Psoas muscle (tissue), 8 donors: ENCODE measurements around the gene ST6GALNAC5. TPM values are rescaled to one million over a fixed set of nuclear protein-coding genes. Genes with fewer than 3 reads are reported as not detected.

Source experiments
- ATAC-seq, 4 donors: fragments of 200-7000 bp; cut with Tn5 transposase; one replicate each; pipeline ENCODE4 v1.9.1; 2020; ENCODE audit warnings: moderate library complexity in 3 of 4, mild to moderate bottlenecking in 2 of 4
- DNase-seq, 2 donors: peaks; one replicate each; pipeline ENCODE4 v3.0.0-alpha.2; 2020
- H3K27ac ChIP-seq: fragments of 200-600 bp; one replicate; pipeline ENCODE4 v1.8.0; 2022
- H3K27me3 ChIP-seq, 3 donors: fragments of 200-600 bp in 1 of 3; one replicate each; pipeline versions ENCODE4 v1.6.1 to v1.8.0; 2013 to 2022; ENCODE audit warnings: low read length in 2 of 3, mild to moderate bottlenecking in 2 of 3, moderate library complexity in 1 of 3; ENCODE audit not compliant: insufficient read depth in 3 of 3
- H3K36me3 ChIP-seq, 2 donors: fragments of 200-600 bp in 1 of 2; one replicate each; pipeline versions ENCODE4 v1.6.1 to v1.8.0; 2013 to 2022; ENCODE audit warnings: low read depth in 1 of 2, mild to moderate bottlenecking in 1 of 2, moderate library complexity in 1 of 2; ENCODE audit not compliant: insufficient read depth in 1 of 2
- H3K4me1 ChIP-seq: fragments of 200-600 bp; one replicate; pipeline ENCODE4 v1.8.0; 2022
- H3K4me3 ChIP-seq: fragments of 200-600 bp; one replicate; pipeline ENCODE4 v1.8.0; 2022; ENCODE audit warnings: mild to moderate bottlenecking
- H3K9me3 ChIP-seq: fragments of 200-600 bp; one replicate; pipeline ENCODE4 v1.8.0; 2022
- CTCF ChIP-seq: fragments of 200-600 bp; IDR thresholded peaks from one replicate; pipeline ENCODE4 v1.8.0; 2022; ENCODE audit warnings: antibody characterized with exemption
- WGBS, 3 donors: extraction: QIAGEN DNeasy Blood & Tissue Kit; methylation state at CpG; one replicate each; pipeline versions ENCODE4 v1.1.6 to v1.1.7; 2013; 5-methylcytosine and 5-hydroxymethylcytosine counted together
- intact Hi-C, 2 donors: fragments of 100-400 bp; cut with DNase I; formaldehyde crosslinking; loops; one replicate each; pipeline versions ENCODE4 v1.11.0 to v1.14.2; 2022
- polyA plus RNA-seq, 3 donors: library from polyadenylated mRNA; stranded (reverse); fragments of 200-250 nt; gene quantifications; one replicate each; pipeline ENCODE4 v1.2.3, GENCODE V29; 2013
- total RNA-seq, 4 donors: library from RNA; stranded (reverse); fragmentation: NEBNext Ultra II Directional in 2 of 4; extraction: Animal tissue kit (Norgen Biotek cat#: 25700) in 2 of 4; gene quantifications; one replicate each; pipeline versions ENCODE4 v1.2.1 to v1.2.4, GENCODE V29; 2021 to 2023
- donor health status: healthy with polysubstance abuse.
- donor health status: DM: no; HTN: no; CAD: no; lungs with moderate emphysema.
- donor health status: Bipolar disorder and iron deficiency.
- donor health status: healthy.
- donor health status: DM: yes; HTN: yes; CAD: no.
- donor health status: DM: no; HTN: no; CAD: no.
- donor health status: DM: no; HTN: no; CAD: no.
- donor health status: DM: yes; HTN: yes; CAD: no.

The ST6GALNAC5 gene
- total and polyA plus RNA-seq, 7 donors: 0.05 to 0.66 (median 0.07) TPM; not detected in 2

GRCh38 chr1:76993036-76993435 lies 125.8 kb downstream of the ST6GALNAC5 start:
- TF ChIP-seq CTCF: no peak
- no peaks in the 10 kb centered on the region for H3K4me1 ChIP-seq
- no peak for DNase-seq
- 89 to 90% (median 89%) methylated on average over 1 of the region's 1 CpG for WGBS, 3 donors
- H3K36me3 ChIP-seq: no peaks in the 10 kb centered on the region
- intact Hi-C loops: no loop called here
- H3K9me3 ChIP-seq: no peaks in the 10 kb centered on the region
- ATAC-seq: no peak
- H3K27ac ChIP-seq: no peak overlapping the region
- no peak overlapping the region for H3K4me3 ChIP-seq
- H3K27me3 ChIP-seq: no peaks in the 10 kb centered on the region

- Histone ChIP-seq H3K27ac (no peak overlapping the region), H3K27me3 (no peaks in the 10 kb centered on the region), H3K4me3 (no peak overlapping the region), H3K9me3 (no peaks in the 10 kb centered on the region), H3K36me3 (no peaks in the 10 kb centered on the region), H3K4me1 (no peaks in the 10 kb centered on the region)
- ATAC-seq: no peak
- WGBS, 3 donors: 28 to 38% (median 32%) methylated on average over 4 of the region's 4 CpGs
- DNase-seq: no peak
- intact Hi-C loops: no loop called here
- TF ChIP-seq CTCF: no peak
These were observed 131.4 kb downstream of the ST6GALNAC5 start for GRCh38 chr1:76998582-76999223.

GRCh38 chr1:77007675-77008074 lies 140.4 kb downstream of the ST6GALNAC5 start:
- no peaks in the 10 kb centered on the region for H3K36me3 ChIP-seq
- H3K27ac ChIP-seq: no peak overlapping the region
- DNase-seq (no peak), ATAC-seq (no peak)
- H3K9me3 ChIP-seq: no peaks in the 10 kb centered on the region
- H3K4me1 ChIP-seq: no peaks in the 10 kb centered on the region
- H3K27me3 ChIP-seq: no peaks in the 10 kb centered on the region
- intact Hi-C loops: no loop called here
- no peak for TF ChIP-seq CTCF
- no peak overlapping the region for H3K4me3 ChIP-seq
- WGBS, 3 donors: 81 to 94% (median 88%) methylated on average over 3 of the region's 3 CpGs

GRCh38 chr1:77010937-77011336 lies 143.7 kb downstream of the ST6GALNAC5 start:
- no peak for DNase-seq
- Histone ChIP-seq H3K4me1 (no peaks in the 10 kb centered on the region), H3K4me3 (no peak overlapping the region), H3K27me3 (peaks cover 0 to 2% (median 0%) of the 10 kb centered on the region in 3 donors), H3K27ac (no peak overlapping the region), H3K9me3 (no peaks in the 10 kb centered on the region), H3K36me3 (no peaks in the 10 kb centered on the region)
- 56 to 67% (median 57%) methylated on average over 8 of the region's 8 CpGs for WGBS, 3 donors
- intact Hi-C loops: no loop called here
- TF ChIP-seq CTCF: no peak
- no peak for ATAC-seq

GRCh38 chr1:77012066-77012465 lies 144.8 kb downstream of the ST6GALNAC5 start:
- Histone ChIP-seq H3K9me3 (no peaks in the 10 kb centered on the region), H3K4me1 (no peaks in the 10 kb centered on the region), H3K36me3 (no peaks in the 10 kb centered on the region), H3K27ac (no peak overlapping the region), H3K4me3 (no peak overlapping the region), H3K27me3 (peaks cover 0 to 2% (median 0%) of the 10 kb centered on the region in 3 donors)
- no peak for ATAC-seq
- no peak for TF ChIP-seq CTCF
- DNase-seq: no peak
- 63 to 90% (median 70%) methylated on average over 1 of the region's 1 CpG for WGBS, 3 donors
- intact Hi-C loops: no loop called here
